ENCODE results near the gene CCR6. TPM values are rescaled to one million over a fixed set of nuclear protein-coding genes. Genes with fewer than 3 reads are reported as not detected.

Gene CCR6
- total and polyA plus RNA-seq, 2 of the 13 experiments (the other 11 are each of a cell fraction or from before 2014, with no cell fraction given) = 4.5 to 8.7 TPM

DNA sequence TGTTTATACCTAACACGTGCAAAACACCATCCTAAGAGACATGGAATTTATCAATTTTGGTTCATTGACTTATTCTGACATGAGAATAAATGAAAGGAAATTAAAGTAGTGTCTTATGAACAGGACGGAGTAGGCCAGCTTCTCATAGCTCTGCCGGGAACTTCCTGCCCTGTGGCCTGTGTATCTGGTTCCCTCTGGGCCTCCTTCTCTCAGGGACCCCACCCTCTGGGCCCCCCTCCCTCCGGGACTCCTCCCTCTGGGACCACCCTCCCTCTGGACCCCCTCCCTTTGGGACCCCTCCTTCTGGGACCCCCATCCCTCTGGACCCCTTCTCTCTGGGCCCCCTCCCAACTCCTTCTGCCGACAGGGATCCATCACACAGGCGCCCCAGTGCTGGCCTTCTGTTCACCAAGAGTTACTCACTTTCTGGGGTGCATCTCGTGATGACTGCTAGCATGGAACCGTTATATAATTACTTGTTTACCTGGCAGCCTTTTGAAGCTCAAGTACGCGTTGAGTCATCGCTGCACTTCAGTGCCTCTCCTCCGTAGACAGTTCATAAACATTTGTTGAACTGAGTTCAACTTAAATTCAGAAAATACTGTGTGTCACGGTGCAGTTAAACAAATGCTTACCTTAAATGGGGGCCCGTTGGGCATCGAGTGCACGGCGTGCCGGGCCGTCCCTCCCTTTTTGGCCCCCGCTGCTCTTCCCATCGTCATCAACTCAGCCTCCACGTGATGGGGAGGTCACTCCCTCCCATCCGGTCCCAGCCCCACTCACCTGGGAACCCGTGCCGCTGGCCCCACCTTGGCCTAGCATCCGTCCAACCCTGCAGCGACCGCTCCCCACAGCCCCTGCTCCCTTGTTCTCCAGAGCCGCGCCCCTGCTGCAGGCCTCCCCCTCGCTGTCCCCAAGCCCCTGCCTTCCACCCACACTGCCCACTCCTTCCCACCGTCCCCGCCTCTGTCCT, 8.1 kb downstream of the CCR6 start (continued):
- TF ChIP-seq ZNF788 (CRISPR knock-in tag; IDR thresholded peaks at IDR 0.05; ENCODE audit: borderline replicate concordance) (peak; percentile 71; the same call in 1 of the 2 replicates), ZNF121 (CRISPR knock-in tag; IDR thresholded peaks at IDR 0.05) (peak; percentile 83), KDM6A (CRISPR knock-in tag; IDR thresholded peaks at IDR 0.05; ENCODE audit: low read depth) (peak; percentile 39; the same call in 1 of the 2 replicates), HIVEP1 (CRISPR knock-in tag; IDR thresholded peaks at IDR 0.05) (0 out of 2 replicates have a peak, but pooled peaks have one; percentile 30), FOXK1 (CRISPR knock-in tag; IDR thresholded peaks at IDR 0.05; ENCODE audit: borderline replicate concordance, low read depth) (peak; percentile 98), DNMT1 (CRISPR knock-in tag; IDR thresholded peaks at IDR 0.05) (no peak), ZNF34 (CRISPR knock-in tag; IDR thresholded peaks at IDR 0.05; ENCODE audit: borderline replicate concordance) (no peak), ZNF563 (CRISPR knock-in tag; IDR thresholded peaks at IDR 0.05) (0 out of 2 replicates have a peak, but pooled peaks have one; percentile 52), ZKSCAN8 (CRISPR knock-in tag; IDR thresholded peaks at IDR 0.05; ENCODE audit: borderline replicate concordance) (peak; percentile 70), ZNF331 (CRISPR knock-in tag; IDR thresholded peaks at IDR 0.05) (peak; percentile 64), ZFP1 (CRISPR knock-in tag; IDR thresholded peaks at IDR 0.05) (peak; percentile 72; the same call in 1 of the 2 replicates), SALL1 (CRISPR knock-in tag; IDR thresholded peaks at IDR 0.05) (peak; percentile 89), RBM22 (optimal IDR thresholded peaks at IDR 0.05; ENCODE audit: low read length) (no peak), DNMT3B (CRISPR knock-in tag; conservative IDR thresholded peaks at IDR 0.05) (0 out of 2 replicates have a peak, but pooled peaks have one; percentile 56), ZNF562 (CRISPR knock-in tag; IDR thresholded peaks at IDR 0.05; ENCODE audit: borderline replicate concordance) (no peak), NR2F1 (CRISPR knock-in tag; IDR thresholded peaks at IDR 0.05) (peak; percentile 20 to 28; a peak in 1 of 4 replicates), HMG20A (CRISPR knock-in tag; IDR thresholded peaks at IDR 0.05; ENCODE audit: borderline replicate concordance) (peak; percentile 90; the same call in 1 of the 2 replicates)
- TF ChIP-seq, protein P1, sequence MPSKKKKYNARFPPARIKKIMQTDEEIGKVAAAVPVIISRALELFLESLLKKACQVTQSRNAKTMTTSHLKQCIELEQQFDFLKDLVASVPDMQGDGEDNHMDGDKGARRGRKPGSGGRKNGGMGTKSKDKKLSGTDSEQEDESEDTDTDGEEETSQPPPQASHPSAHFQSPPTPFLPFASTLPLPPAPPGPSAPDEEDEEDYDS (CRISPR knock-in tag; IDR thresholded peaks at IDR 0.05) = 0 out of 2 replicates have a peak, but pooled peaks have one; percentile 49
- TF ChIP-seq, protein P2, sequence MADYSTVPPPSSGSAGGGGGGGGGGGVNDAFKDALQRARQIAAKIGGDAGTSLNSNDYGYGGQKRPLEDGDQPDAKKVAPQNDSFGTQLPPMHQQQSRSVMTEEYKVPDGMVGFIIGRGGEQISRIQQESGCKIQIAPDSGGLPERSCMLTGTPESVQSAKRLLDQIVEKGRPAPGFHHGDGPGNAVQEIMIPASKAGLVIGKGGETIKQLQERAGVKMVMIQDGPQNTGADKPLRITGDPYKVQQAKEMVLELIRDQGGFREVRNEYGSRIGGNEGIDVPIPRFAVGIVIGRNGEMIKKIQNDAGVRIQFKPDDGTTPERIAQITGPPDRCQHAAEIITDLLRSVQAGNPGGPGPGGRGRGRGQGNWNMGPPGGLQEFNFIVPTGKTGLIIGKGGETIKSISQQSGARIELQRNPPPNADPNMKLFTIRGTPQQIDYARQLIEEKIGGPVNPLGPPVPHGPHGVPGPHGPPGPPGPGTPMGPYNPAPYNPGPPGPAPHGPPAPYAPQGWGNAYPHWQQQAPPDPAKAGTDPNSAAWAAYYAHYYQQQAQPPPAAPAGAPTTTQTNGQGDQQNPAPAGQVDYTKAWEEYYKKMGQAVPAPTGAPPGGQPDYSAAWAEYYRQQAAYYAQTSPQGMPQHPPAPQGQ (CRISPR knock-in tag; IDR thresholded peaks at IDR 0.05; ENCODE audit: borderline replicate concordance) = 0 out of 2 replicates have a peak, but pooled peaks have one; percentile 68
- TF ChIP-seq, protein P3, sequence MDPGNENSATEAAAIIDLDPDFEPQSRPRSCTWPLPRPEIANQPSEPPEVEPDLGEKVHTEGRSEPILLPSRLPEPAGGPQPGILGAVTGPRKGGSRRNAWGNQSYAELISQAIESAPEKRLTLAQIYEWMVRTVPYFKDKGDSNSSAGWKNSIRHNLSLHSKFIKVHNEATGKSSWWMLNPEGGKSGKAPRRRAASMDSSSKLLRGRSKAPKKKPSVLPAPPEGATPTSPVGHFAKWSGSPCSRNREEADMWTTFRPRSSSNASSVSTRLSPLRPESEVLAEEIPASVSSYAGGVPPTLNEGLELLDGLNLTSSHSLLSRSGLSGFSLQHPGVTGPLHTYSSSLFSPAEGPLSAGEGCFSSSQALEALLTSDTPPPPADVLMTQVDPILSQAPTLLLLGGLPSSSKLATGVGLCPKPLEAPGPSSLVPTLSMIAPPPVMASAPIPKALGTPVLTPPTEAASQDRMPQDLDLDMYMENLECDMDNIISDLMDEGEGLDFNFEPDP (CRISPR knock-in tag; conservative IDR thresholded peaks at IDR 0.05) = no peak
- TF ChIP-seq, protein P4, sequence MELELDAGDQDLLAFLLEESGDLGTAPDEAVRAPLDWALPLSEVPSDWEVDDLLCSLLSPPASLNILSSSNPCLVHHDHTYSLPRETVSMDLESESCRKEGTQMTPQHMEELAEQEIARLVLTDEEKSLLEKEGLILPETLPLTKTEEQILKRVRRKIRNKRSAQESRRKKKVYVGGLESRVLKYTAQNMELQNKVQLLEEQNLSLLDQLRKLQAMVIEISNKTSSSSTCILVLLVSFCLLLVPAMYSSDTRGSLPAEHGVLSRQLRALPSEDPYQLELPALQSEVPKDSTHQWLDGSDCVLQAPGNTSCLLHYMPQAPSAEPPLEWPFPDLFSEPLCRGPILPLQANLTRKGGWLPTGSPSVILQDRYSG (CRISPR knock-in tag; IDR thresholded peaks at IDR 0.05) = no peak
- TF ChIP-seq, protein P5, sequence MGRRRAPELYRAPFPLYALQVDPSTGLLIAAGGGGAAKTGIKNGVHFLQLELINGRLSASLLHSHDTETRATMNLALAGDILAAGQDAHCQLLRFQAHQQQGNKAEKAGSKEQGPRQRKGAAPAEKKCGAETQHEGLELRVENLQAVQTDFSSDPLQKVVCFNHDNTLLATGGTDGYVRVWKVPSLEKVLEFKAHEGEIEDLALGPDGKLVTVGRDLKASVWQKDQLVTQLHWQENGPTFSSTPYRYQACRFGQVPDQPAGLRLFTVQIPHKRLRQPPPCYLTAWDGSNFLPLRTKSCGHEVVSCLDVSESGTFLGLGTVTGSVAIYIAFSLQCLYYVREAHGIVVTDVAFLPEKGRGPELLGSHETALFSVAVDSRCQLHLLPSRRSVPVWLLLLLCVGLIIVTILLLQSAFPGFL (CRISPR knock-in tag; IDR thresholded peaks at IDR 0.05) = no peak

Data from HepG2 (cell line).